Measurements from ENCODE around the gene MBLAC1.

- TF ChIP-seq BHLHE40 (IDR thresholded peaks at IDR 0.05; ENCODE audit: low read depth, low read length) (no peak), CTCF (conservative IDR thresholded peaks at IDR 0.05; ENCODE audit: low read depth, low read length) (no peak), POLR2A (IDR thresholded peaks at IDR 0.05; ENCODE audit: low read depth, low read length) (no peak), RAD21 (IDR thresholded peaks at IDR 0.05; ENCODE audit: low read length) (no peak), CEBPB (IDR thresholded peaks at IDR 0.05; ENCODE audit: low read depth, low read length) (no peak), CHD1 (IDR thresholded peaks at IDR 0.05; ENCODE audit: low read depth, low read length) (no peak), FOS (IDR thresholded peaks at IDR 0.05; ENCODE audit: low read depth, low read length) (no peak), RFX5 (IDR thresholded peaks at IDR 0.05; ENCODE audit: low read depth, low read length) (no peak), SMC3 (IDR thresholded peaks at IDR 0.05; ENCODE audit: low read depth, low read length) (no peak), MAFK (IDR thresholded peaks at IDR 0.05; ENCODE audit: low read depth, low read length) (no peak)
- TF ChIP-seq, protein P1, sequence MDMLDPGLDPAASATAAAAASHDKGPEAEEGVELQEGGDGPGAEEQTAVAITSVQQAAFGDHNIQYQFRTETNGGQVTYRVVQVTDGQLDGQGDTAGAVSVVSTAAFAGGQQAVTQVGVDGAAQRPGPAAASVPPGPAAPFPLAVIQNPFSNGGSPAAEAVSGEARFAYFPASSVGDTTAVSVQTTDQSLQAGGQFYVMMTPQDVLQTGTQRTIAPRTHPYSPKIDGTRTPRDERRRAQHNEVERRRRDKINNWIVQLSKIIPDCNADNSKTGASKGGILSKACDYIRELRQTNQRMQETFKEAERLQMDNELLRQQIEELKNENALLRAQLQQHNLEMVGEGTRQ (IDR thresholded peaks at IDR 0.05; ENCODE audit: low read depth, low read length) = no peak
Measured at GRCh38 chr7:100171840-100172239, 45.1 kb downstream of the MBLAC1 start.
